A549 (cell line): ENCODE measurements around the gene MUC2.

Experiments
- CTCF ChIP-seq: fragments of >200 bp; sonication (Bioruptor Twin); formaldehyde crosslinking; IDR thresholded peaks from 3 replicates; pipeline ENCODE4 v1.5.1; 2016
- EP300 ChIP-seq, 2 experiments: fragments of >200 bp; sonication (Bioruptor Twin); formaldehyde crosslinking; IDR thresholded peaks; 2 replicates in 1 of 2; 3 replicates in 1 of 2; pipeline ENCODE4 v1.6.1; 2016 to 2017
- HDAC2 ChIP-seq: fragments of 200-600 bp; sonication (generic); IDR thresholded peaks from 2 replicates; pipeline ENCODE4 v1.6.1; 2016
- HOXB13 ChIP-seq: fragments of 250-450 bp; sonication (Bioruptor Pico); IDR thresholded peaks from 2 replicates; pipeline ENCODE4 v1.5.0; 2020; ENCODE audit warnings: low read depth, mild to moderate bottlenecking, moderate library complexity
- JUN ChIP-seq, 2 experiments: fragments of >200 bp; sonication (Bioruptor Twin); formaldehyde crosslinking; IDR thresholded peaks; 2 replicates in 1 of 2; 3 replicates in 1 of 2; pipeline ENCODE4 v1.6.1; 2016 to 2017
- JUNB ChIP-seq: fragments of >200 bp; sonication (Bioruptor Twin); formaldehyde crosslinking; IDR thresholded peaks from 2 replicates; pipeline ENCODE4 v1.6.1; 2016
- MAX ChIP-seq: IDR thresholded peaks from 2 replicates; pipeline ENCODE4 v1.6.1; 2012
- POLR2A ChIP-seq: IDR thresholded peaks from 2 replicates; pipeline ENCODE4 v1.6.1; 2012; ENCODE audit warnings: mild to moderate bottlenecking, low read length
- RAD21 ChIP-seq, 2 experiments: fragments of >200 bp in 1 of 2; sonication (Bioruptor Twin) in 1 of 2; formaldehyde crosslinking in 1 of 2; IDR thresholded peaks in 1 of 2; conservative IDR thresholded peaks in 1 of 2; 2 replicates in 1 of 2; 3 replicates in 1 of 2; pipeline ENCODE4 v1.6.1; 2012 to 2018; ENCODE audit warnings: inconsistent platforms in 1 of 2
- SMC3 ChIP-seq: fragments of >200 bp; sonication (Bioruptor Twin); formaldehyde crosslinking; IDR thresholded peaks from 3 replicates; pipeline ENCODE4 v1.6.1; 2018; ENCODE audit warnings: inconsistent platforms
- SREBF2 ChIP-seq: fragments of 450-650 bp; IDR thresholded peaks from 2 replicates; pipeline ENCODE4 v1.6.1; 2014; ENCODE audit warnings: mild to moderate bottlenecking, moderate library complexity
- USF2 ChIP-seq: fragments of 450-650 bp; IDR thresholded peaks from 2 replicates; pipeline ENCODE4 v1.6.1; 2014; ENCODE audit warnings: antibody characterized with exemption

- no peak for TF ChIP-seq CTCF
- TF ChIP-seq JUNB: no peak
- TF ChIP-seq POLR2A: no peak
- TF ChIP-seq MAX: no peak
- no peak for TF ChIP-seq RAD21 (conservative IDR thresholded peaks at IDR 0.05 in 1 of 2, IDR thresholded peaks at IDR 0.05 in 1 of 2)
- no peak for TF ChIP-seq JUN (IDR thresholded peaks at IDR 0.05)
- no peak for TF ChIP-seq SMC3
- TF ChIP-seq HOXB13 (CRISPR knock-in tag): no peak
- TF ChIP-seq HDAC2: no peak
- TF ChIP-seq EP300 (IDR thresholded peaks at IDR 0.05): no peak
- no peak for TF ChIP-seq SREBF2
- no peak for TF ChIP-seq USF2
Measured at GRCh38 chr11:1099519-1100355, 25.1 kb downstream of the MUC2 start.
